ENCODE measurements around the gene LCN6. TPM values are rescaled to one million over a fixed set of nuclear protein-coding genes. Genes with fewer than 3 reads are reported as not detected.

The LCN6 gene
- polyA plus RNA-seq, 3 donors = not detected

- no peaks in the 10 kb centered on the region for H3K79me2 ChIP-seq (ENCODE audit: insufficient read depth, low read length)
- H3K4me2 ChIP-seq (replicated peaks; ENCODE audit: extremely low read depth, low read length, poor library complexity, severe bottlenecking) = no peak overlapping the region
- no peaks in the 10 kb centered on the region for H4K20me1 ChIP-seq (ENCODE audit: insufficient read depth, low read length)
- intact Hi-C loops (cut with micrococcal nuclease) = no loop called here
- peaks cover 5% of the 10 kb centered on the region for H3K4me1 Mint-ChIP-seq
- peaks cover 10 to 18% (median 16%) of the 10 kb centered on the region in 7 donors for H3K9me3 Mint-ChIP-seq
- H3K4me3 Mint-ChIP-seq = no peak overlapping the region
- H3K36me3 Mint-ChIP-seq = peaks cover 0 to 4% of the 10 kb centered on the region in 2 donors
- DNase-seq = no peak
- WGBS (ENCODE audit: insufficient coverage) = 94% methylated on average over 20 of the region's 27 CpGs
- H3K27ac Mint-ChIP-seq = no peak overlapping the region
- peaks cover 0 to 13% (median 12%) of the 10 kb centered on the region in 3 donors for H3K27me3 Mint-ChIP-seq (ENCODE audit: low read depth in 3 of 3)
- no peak overlapping the region for H3K4me3 ChIP-seq (replicated peaks in 1 of 3; ENCODE audit: low read depth in 2 of 3, low read length in 3 of 3)
- H3K36me3 ChIP-seq (replicated peaks in 1 of 2; ENCODE audit: control insufficient read depth in 1 of 2, insufficient read depth in 2 of 2, low read length in 2 of 2) = no peaks in the 10 kb centered on the region
- no peak overlapping the region for H3K27ac ChIP-seq (ENCODE audit: low read depth in 1 of 2, low read length in 2 of 2)
- H3K27me3 ChIP-seq (ENCODE audit: control insufficient read depth in 2 of 2, insufficient read depth in 2 of 2, low read length in 2 of 2) = no peaks in the 10 kb centered on the region
- peaks cover 10 to 15% of the 10 kb centered on the region in 2 donors for H3K9me3 ChIP-seq (replicated peaks in 1 of 2; ENCODE audit: control insufficient read depth in 1 of 2, insufficient read depth in 1 of 2, low read length in 2 of 2)
- no peaks in the 10 kb centered on the region for H3K4me1 ChIP-seq (ENCODE audit: control insufficient read depth in 1 of 2, insufficient read depth in 2 of 2, low read length in 2 of 2)
- H3K9ac ChIP-seq (ENCODE audit: insufficient read depth, low read length, poor library complexity, severe bottlenecking) = no peak overlapping the region
- TF ChIP-seq, protein P1, sequence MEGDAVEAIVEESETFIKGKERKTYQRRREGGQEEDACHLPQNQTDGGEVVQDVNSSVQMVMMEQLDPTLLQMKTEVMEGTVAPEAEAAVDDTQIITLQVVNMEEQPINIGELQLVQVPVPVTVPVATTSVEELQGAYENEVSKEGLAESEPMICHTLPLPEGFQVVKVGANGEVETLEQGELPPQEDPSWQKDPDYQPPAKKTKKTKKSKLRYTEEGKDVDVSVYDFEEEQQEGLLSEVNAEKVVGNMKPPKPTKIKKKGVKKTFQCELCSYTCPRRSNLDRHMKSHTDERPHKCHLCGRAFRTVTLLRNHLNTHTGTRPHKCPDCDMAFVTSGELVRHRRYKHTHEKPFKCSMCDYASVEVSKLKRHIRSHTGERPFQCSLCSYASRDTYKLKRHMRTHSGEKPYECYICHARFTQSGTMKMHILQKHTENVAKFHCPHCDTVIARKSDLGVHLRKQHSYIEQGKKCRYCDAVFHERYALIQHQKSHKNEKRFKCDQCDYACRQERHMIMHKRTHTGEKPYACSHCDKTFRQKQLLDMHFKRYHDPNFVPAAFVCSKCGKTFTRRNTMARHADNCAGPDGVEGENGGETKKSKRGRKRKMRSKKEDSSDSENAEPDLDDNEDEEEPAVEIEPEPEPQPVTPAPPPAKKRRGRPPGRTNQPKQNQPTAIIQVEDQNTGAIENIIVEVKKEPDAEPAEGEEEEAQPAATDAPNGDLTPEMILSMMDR (IDR thresholded peaks at IDR 0.05) = no peak
- H2AFZ ChIP-seq (ENCODE audit: insufficient read depth, low read depth, low read length, poor library complexity, severe bottlenecking) = no peak overlapping the region
These were observed 11.4 kb upstream of the LCN6 start for GRCh38 chr9:136759436-136760325.

DNA sequence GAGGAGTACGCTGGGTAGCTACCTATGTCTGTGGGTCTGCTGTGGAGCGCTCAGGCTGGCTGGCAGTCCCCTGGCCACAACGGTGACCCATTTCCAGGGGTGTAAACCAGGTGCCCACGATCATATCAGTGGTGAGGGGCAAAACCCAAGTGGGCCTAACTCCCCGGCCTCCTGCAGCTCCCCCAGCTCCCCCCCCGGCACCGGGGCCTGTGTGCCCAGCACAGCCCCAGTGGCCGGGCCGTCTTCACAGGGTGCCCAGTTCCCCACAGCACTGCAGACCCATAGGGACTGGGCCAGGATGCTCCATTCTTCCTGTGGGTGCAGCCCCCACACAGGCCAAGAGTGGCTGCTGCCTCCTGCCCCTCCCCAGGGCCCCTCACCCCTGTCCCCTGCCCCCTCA is 10.7 kb upstream of the LCN6 start:
- H3K27me3 Mint-ChIP-seq (ENCODE audit: low read depth in 3 of 3) = peaks cover 0 to 13% (median 12%) of the 10 kb centered on the region in 3 donors
- intact Hi-C loops (cut with micrococcal nuclease) = no loop called here
- H4K20me1 ChIP-seq (ENCODE audit: insufficient read depth, low read length) = no peaks in the 10 kb centered on the region
- peaks cover 5% of the 10 kb centered on the region for H3K4me1 Mint-ChIP-seq
- no peak overlapping the region for H3K4me3 Mint-ChIP-seq
- TF ChIP-seq, protein P1 (IDR thresholded peaks at IDR 0.05) = no peak
- H3K27ac ChIP-seq (ENCODE audit: low read depth in 1 of 2, low read length in 2 of 2) = no peak overlapping the region
- no peaks in the 10 kb centered on the region for H3K79me2 ChIP-seq (ENCODE audit: insufficient read depth, low read length)
- WGBS (ENCODE audit: insufficient coverage) = 78% methylated on average over 9 of the region's 9 CpGs
- no peak overlapping the region for H3K4me3 ChIP-seq (replicated peaks in 1 of 3; ENCODE audit: low read depth in 2 of 3, low read length in 3 of 3)
- H3K4me2 ChIP-seq (replicated peaks; ENCODE audit: extremely low read depth, low read length, poor library complexity, severe bottlenecking) = no peak overlapping the region
- no peak overlapping the region for H3K9ac ChIP-seq (ENCODE audit: insufficient read depth, low read length, poor library complexity, severe bottlenecking)
- H3K4me1 ChIP-seq (ENCODE audit: control insufficient read depth in 1 of 2, insufficient read depth in 2 of 2, low read length in 2 of 2) = no peaks in the 10 kb centered on the region
- peaks cover 10 to 15% of the 10 kb centered on the region in 2 donors for H3K9me3 ChIP-seq (replicated peaks in 1 of 2; ENCODE audit: control insufficient read depth in 1 of 2, insufficient read depth in 1 of 2, low read length in 2 of 2)
- DNase-seq = no peak
- H2AFZ ChIP-seq (ENCODE audit: insufficient read depth, low read depth, low read length, poor library complexity, severe bottlenecking) = no peak overlapping the region
- H3K9me3 Mint-ChIP-seq = peaks cover 10 to 20% (median 16%) of the 10 kb centered on the region in 7 donors
- no peak overlapping the region for H3K27ac Mint-ChIP-seq
- H3K36me3 Mint-ChIP-seq = peaks cover 0 to 4% of the 10 kb centered on the region in 2 donors
- no peaks in the 10 kb centered on the region for H3K36me3 ChIP-seq (replicated peaks in 1 of 2; ENCODE audit: control insufficient read depth in 1 of 2, insufficient read depth in 2 of 2, low read length in 2 of 2)
- H3K27me3 ChIP-seq (ENCODE audit: control insufficient read depth in 2 of 2, insufficient read depth in 2 of 2, low read length in 2 of 2) = no peaks in the 10 kb centered on the region

Data from CD14-positive monocyte (primary cell).